T-helper 2 cell treated with Interferon-gamma antibody and Interleukin-4, amounts not matched to agents 100 ng/mL and 5 ng/mL, for 36 hours (primary cell): ENCODE measurements around the gene HSH2D. TPM values are rescaled to one million over a fixed set of nuclear protein-coding genes. Genes with fewer than 3 reads are reported as not detected.

Experiments
- intact Hi-C: fragments of 100-400 bp; cut with micrococcal nuclease; formaldehyde crosslinking; loops from one replicate; pipeline ENCODE4 v1.15.1; 2023
- total RNA-seq: library from RNA; stranded (reverse); gene quantifications from 2 replicates; pipeline ENCODE4 v1.2.3, GENCODE V29; 2022

Gene HSH2D
- total RNA-seq, 1 donor from 2014 or later, result 48.0 TPM

DNA sequence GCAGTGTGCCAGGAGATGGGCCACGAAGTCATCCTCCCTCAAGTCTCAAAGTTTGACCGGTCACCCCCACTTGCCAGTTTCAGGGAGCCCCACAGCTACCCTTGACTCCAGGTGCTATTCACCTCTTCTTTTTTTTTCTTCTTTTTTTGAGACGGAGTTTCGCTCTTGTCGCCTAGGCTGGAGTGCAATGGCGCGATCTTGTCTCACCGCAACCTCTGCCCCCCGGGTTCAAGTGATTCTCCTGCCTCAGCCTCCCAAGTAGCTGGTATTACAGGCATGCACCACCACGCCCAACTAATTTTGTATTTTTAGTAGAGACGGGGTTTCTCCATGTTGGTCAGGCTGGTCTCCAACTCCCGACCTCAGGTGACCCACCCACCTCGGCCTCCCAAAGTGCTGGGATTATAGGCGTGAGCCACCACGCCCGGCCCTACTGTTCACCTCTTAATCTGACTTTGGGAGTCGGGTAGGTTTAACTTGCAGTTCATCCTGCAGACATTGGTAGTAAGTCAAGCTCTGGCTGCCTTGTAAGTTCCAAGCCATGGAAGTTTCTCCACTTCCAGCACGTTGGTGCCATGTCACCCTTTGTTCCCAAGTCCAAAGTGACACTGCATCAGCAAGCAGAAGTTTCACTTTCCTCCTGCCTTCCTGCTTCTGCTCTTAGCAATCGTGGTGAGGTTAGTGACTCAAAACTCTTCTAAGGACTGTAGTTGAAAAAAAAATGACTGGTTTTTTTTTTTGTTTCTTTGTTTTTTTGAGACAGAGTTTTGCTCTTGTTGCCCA lies 24.2 kb upstream of the HSH2D start:
- intact Hi-C loops, result loop anchor here (1.0 to 2.0 kb wide), 4 partner anchors 8 to 64 kb away; partner anchors contain the start of genes HSH2D and RAB8A

DNA sequence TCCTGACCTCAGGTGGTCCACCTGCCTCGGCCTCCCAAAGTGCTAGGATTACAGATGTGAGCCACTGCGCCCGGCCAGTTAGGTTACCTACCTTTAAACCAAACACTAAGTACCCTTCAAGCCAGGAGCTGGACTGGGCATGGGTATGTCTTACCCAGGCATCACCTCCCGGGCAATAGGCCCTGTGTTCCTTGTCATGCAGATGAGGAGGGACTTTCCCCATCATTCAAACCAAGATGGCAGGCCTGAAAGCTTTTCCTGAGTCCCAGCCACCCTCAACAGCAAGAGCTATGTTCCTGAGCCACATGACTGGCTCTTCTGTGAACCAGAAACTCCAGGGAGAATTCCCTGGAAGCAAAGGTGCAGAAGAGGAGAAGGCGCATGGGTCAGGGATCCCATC lies 22.3 kb upstream of the HSH2D start:
- intact Hi-C loops, result no loop called here

DNA sequence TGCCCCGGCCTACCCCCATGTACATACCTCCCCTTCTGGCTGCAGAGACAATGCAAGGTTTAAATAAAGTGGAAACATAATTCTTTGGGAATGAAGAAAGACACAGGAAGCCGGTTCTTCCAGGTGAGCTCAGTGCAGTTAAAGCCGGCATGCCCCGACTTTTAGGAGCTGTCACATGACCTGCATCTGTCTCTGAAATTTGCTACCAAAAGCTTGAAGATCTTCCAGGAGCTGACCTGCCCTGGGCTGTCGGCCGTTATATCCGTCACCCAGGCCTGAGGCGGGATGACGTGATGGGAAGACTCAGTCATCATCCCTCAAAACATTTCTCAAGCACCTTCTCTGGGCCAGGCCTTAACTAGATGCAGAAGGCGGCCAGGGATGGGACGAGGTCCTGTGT lies 21.5 kb upstream of the HSH2D start:
- intact Hi-C loops, result no loop called here

DNA sequence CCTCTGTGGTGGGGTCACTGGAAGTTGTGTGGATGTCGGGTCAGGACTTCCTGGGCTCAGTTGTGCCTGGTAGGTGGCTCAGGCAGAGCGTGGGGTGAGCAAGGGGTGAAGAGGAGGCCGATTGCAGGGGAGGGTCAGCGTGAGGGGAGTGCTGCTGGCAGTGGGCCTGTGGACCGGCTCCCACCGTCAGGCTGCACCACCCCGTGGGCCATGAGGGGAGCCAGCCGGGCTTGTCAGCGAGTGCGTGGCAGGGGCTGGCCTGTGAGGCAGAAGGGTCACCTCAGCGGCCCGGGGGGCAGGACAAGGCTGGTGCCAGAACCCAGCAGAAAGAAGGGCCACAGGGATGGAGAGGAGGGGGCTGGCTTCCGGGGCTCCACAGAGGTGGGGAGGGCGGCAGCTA lies 18.5 kb upstream of the HSH2D start:
- intact Hi-C loops, result no loop called here

DNA sequence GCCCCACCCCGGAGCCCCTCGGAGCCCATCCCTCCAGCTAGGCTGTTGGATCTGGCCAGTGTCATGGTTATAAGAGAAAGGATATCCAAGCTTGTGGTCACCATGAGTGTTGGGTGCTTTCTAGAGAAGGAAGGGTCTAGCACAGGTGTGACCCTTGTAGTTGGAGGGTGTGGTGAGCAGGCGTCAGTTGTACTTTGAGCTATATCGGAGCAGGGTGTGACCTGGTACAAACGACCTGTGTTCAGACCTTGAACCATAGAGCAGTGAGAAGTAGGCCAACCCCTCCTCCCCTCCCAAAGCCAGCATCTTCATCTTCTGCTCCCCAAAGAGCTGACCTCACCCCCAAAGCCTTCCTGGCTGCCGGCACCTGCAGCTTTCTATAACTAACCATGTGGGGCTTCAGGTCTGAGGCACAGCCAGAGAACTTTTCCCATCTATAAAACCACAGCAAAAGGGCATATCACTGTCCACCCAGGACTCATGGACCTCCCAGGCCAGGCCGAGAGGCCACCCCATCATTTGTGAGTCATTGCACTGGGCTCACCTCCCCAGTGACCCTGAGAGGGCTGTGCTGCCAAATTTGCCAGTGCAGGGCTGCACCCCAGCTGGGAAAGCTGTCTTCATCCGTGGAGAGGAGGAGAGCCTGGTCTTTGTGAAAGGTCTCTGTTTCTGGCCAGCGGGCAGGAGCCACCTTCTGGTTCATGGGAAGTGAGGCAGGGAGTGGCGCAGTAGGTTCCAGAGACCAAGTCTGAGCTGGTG lies 17.6 kb upstream of the HSH2D start:
- intact Hi-C loops, result no loop called here

DNA sequence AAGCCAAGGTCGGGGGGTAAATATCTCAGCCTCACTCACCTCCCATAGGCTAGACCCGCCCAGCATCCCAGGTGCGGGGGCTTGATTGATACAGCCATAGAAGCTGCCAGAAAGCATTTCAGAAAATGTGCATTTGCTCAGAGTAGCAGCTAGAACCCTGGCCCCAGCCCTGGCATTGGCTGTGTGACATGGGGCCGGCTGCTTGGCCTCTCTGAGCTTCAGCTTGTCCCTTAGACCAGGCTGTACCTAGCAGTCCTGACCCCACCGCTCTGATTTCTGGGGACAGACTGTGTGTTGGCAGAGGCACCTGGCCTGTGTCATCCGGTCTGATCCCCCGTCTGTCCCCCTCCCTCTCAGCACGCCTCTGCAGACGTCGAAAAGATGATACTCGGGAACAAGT lies 16.4 kb upstream of the HSH2D start:
- intact Hi-C loops, result no loop called here

DNA sequence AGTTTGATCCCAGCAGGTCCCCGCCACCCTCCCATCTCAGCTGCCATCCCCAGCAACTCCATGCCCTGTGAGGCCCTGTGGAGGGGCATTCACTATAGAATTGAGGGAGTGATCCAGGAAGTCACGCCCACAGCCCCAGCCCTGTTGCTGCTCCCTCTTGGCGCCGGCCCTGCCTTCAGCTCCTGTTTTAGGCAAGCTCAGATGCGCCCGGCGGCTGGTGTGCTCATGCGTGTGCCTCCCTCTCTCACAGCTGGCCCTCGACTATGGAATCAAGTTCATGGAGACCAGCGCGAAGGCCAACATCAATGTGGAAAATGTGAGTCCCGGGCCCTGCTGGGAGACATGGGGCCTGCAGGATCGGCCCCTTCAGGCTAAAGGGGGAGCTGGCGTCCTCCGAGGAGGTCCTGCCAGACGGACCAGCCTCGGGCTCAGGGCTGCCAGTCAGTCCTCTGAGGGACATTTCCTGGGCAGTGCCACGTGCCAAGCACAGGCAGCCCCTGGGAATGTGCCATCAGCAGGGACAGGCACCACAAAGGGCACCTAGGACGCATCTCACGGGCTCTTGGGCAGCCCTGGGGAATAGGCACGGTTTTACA lies 15.6 kb upstream of the HSH2D start:
- intact Hi-C loops, result no loop called here

DNA sequence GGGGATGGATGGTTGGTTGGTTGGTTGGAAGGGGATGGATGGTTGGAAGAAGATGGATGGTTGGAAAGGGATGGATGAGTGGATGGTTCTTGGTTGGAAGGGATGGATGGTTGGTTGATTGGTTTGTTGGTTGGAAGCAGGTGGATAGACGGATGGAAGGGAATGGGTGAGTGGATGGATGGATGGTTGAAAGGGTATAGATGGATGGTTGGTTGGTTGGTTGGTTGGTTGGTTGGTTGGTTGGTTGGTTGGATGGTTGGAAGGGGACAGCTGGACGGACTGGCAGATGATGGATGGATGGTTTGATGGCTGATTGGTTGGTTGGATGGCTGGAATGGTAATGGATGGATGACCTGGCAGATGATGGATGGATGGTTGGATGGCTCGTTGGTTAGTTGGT lies 11.8 kb upstream of the HSH2D start:
- intact Hi-C loops, result no loop called here

DNA sequence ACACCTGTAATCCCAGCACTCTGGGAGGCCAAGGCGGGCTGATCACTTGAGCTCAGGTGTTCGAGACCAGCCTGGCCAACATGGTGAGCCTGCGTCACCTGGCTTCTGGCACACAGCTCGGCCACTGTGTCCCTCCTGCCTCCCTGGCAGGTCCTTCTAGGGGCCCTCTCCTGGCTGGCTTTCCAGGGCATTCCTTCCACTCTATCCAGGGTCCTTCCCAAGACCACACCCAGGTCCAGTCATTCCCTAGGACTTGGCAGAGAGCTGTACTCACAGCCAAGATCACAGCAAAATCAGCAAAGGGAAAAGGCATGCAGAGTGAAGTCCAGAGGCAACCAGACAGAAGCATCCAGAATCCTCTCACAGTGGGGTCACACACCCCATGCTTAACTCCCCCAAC lies 9.7 kb upstream of the HSH2D start:
- intact Hi-C loops, result no loop called here

DNA sequence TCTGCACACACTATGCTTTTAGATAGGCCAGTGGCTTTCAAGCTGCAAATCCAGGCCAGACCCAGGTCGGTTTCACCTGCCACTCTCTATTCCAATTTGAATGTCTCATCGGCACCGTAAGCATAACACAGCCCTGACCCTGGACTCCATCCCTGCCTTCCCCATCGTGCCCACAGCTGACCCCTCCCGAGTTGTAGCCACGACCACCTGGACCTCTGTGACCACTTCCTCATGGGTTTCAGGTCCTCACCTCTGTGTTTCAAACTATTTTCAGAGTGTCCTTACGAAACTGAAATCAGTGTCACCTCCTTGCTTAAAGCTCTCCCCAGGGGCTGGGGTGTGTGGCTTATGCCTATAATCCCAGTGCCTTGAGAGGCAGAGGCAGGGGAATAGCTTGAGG lies 9.0 kb upstream of the HSH2D start:
- intact Hi-C loops, result no loop called here

DNA sequence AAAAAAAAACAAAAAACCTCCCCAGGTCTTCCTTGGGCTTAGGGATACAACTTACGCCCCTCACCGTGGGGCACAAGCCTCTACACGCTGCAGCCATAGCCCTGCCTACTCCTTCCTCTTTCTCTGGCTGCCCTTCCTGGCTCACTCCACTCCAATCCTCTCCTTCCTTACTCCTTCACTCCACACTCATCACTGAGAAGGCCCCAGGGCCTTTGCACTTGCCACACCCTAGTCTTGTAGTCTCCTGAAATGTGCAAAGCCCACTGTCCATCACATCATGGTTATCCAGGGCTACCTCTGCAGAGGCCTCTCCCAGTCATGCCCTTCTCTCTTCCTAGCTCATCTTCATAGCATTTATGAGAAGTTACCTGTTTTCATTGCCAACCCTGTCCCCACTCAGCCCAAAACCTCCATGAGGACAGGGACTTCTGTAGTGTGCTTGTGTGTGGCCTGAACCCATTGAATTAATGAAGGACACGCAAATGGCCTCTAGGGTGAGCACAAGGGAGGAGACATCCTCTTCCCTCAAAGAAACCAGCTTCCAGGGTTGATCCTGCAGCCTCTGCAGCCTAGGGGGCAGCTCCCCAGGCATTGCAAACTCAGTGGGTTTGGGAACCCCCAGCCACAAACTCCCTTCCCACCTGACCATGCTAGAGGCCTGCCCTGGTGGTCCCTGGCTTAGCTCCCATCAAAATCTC lies 7.9 kb upstream of the HSH2D start:
- intact Hi-C loops, result no loop called here

DNA sequence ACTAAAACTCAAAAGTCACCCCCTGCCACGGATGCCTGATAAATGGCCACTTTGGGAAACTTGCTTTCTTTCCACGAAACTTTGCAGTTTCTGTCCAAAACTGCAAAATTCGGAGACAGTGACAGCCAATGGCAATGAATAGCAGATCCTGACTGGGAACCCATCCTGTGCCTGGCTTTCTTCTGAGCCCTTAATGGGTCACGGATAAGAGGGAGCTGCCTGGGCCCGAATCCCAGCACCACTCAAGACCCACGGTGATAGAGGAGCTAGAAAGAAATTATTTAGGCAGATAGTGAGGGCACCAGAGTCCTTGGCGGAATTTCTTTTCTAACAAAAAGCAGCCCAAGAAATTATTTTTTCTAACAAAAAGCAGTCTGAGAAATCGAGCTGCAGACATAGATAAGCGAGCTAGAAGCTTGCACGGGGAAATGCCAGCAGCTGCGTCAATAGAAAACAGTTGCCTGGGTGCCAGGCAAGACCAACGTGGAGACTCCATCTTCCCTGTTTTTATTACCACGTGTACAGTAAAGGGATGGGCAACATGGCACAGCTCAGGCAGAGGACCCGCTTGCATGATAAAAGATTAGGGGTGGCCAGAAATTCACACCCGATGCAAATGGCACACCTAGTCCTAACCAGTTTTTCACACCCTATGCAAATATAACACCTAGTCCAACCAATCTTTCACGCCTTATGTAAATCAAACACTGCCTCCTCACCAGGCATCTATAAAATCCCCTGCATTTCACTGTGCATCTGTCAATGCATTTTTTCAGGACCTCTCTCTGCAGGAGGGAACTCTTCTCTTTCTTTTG lies 7.1 kb upstream of the HSH2D start:
- intact Hi-C loops, result no loop called here

DNA sequence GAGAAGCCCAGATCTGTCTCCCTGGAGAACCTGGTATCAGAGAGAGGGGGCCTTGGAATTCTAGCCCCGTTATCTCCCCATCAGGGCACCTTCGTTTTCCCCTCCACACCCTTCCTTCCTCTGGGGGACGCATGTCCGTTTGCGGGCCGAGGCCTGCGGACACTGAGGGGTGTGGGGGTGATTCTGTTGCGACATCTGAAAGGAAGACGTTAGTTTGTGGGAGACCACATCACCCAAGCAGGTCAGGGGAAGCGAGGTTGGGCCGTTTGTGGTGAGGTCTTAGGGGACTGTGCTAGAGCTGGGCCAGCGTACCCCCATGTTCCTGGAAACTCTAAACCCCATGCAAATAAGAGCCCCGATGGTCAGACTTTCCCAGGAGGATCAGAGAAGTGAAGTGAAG lies 3.7 kb upstream of the HSH2D start:
- intact Hi-C loops, result no loop called here

DNA sequence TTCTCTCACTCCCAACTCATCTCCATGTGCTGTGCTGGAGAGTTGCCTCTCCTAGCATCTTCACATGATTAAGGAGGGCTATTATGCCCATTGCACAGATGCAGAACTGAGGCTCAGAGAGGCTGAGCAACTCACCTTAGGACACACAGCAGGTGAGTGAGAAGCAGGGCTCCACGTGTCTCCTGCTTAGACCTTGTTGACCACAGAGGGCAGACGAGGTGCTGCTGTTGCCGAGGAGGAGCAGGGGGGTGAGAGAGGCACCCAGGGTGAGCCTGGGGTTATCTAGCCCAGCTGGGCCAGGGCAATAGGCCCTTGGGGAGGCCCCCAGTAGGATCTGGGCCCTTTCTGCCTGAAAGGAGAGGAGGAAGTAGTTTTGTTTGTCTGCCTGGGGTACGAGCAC lies 2.4 kb upstream of the HSH2D start:
- intact Hi-C loops, result no loop called here

DNA sequence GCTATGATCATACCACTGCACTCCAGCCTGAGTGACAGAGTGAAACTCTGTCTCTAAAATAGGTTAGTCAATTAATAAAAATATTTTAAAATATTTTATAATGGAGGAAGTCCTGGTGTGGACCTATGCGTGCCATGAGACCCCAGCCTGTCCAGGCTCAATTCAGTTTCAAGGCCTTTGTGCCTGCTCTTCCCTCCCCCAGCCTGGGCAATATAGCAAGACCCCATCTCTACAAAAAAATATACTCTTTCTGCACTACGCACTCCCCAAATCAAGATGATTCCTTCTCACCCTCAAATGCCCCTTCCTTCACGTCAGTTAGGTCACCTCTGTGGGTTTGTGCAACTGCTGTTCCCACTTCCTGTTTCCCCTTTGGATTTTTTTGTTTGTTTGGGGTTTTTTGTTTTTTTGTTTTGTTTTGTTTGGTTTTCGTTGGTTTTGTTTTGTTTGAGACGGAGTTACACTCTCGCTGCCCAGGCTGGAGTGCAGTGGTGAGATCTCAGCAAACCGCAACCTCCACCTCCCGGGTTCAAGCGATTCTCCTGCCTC lies 1.4 kb upstream of the HSH2D start:
- intact Hi-C loops, result loop anchor here (2.0 kb wide), 1 partner anchor 23 kb away; no protein-coding TSS in a partner anchor

DNA sequence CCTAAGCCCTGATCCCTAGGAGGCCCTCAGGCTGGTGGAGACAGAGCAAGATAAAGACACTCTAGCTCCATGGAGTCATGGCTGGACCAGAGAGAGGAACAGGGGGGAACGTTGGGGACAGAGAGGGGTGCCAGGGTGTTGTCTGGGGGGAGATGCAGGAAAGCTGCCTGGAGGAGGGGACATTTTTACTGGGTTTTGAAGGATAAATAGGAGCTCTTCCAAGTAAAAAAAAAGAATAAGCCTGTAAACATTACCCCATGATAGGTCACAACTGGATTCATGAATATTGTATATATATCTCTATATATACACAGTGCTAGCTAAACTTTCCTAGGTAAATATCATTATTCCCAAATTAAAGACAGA lies 714 bp downstream of the HSH2D start:
- intact Hi-C loops, result no loop called here

DNA sequence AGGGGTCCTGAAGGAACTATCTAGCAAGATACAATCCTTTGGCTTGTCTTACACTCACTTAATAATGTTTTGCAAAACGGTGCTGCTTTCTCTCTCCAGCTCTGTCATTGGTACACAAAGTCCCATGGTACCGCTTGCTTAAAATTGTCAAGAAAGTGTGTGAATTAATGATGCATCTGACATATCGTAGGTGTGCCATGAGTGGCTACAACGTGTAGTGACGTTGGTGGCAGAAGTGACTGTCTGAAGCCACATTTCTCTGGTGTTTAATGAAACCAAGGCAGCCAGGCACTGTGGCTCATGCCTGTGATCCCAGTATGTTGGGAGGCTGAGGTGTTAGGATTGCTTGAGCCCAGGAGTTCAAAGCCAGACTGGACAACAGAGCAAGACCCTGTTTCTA lies 2.6 kb downstream of the HSH2D start:
- intact Hi-C loops, result no loop called here

DNA sequence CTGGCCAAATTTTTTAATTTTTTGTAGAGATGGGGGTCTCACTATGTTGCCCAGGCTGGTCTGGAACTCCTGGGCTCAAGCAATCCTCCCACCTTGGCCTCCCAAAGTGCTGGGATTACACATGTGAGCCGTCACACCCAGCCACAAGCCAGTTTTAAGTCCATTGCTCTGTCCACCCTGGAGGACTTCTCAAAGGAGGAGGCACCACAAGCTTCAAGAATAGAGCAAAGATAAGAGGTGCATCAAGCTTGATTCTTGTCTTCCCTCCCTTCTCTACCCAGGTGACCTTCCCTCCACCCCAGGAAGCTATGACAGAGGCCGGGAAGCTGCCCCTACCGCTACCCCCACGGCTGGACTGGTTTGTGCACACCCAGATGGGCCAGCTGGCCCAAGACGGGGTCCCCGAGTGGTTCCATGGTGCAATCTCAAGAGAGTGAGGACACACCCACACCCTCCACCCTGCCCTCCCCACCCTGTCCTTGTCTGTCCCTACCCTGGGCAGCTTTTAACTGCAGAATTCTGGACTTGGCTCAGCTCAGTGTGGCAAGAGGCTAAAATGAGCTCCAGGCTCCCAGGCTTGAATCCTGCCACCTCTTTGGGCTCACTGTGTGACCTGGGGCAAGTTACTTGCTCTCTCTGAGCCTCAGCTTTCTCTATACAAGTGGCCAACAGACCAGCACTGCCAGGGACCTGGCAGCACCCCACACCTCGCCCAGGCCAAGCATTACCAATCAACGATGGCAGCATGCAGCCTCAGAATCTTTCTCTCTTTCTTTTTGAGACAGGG lies 5.2 kb downstream of the HSH2D start:
- intact Hi-C loops, result no loop called here

DNA sequence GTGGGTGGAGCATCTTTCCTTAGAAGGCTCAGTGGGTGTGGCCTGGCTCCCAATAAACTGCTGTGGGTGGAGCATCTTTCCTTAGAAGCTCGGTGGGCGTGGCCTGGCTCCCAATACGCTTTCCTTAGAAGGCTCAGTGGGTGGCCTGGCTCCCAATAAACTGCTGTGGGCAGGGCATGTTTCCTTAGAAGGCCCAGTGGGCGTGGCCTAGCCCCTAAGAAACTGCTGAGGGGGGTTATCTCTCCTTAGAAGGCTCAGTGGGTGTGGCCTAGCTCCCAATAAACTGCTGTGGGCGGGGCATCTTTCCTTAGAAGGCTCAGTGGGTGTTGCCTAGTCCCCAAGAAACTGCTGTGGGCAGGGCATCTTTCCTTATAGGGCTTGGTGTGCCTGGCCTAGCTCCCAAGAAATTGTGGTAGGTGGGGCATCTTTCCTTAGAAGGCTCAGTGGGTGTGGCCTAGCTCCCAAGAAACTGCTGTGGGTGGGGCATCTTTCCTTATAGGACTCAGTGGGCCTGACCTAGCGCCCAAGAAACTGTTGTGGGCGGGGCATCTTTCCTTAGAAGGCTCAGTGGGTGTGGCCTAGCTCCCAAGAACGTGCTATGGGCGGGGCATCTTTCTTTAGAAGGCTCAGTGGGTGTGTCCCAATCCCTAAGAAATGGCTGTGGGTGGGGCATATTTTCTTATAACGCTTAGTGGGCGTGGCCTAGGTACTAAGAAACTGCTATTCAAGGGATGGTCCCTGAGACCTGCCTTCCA lies 10.3 kb downstream of the HSH2D start:
- intact Hi-C loops, result no loop called here
